CD8-positive, alpha-beta memory T cell (primary cell): ENCODE measurements around the gene SLC4A5. TPM values are rescaled to one million over a fixed set of nuclear protein-coding genes. Genes with fewer than 3 reads are reported as not detected.

ENCODE experiments used
- CTCF ChIA-PET: fragments of 350-600 bp; sonication (Branson Sonifier 250); formaldehyde crosslinking; loops from one replicate; lab custom pipeline; 2021; ENCODE audit warnings: antibody characterized with exemption; lab: Charles Lee
- POLR2A ChIA-PET: fragments of 350-600 bp; sonication (Branson Sonifier 250); formaldehyde crosslinking; loops from one replicate; lab custom pipeline; 2021; ENCODE audit warnings: antibody characterized with exemption; lab: Charles Lee
- DNase-seq, 5 donors: peaks; one replicate each; pipeline versions ENCODE4 v3.0.0 to v3.0.0-alpha.2; 2020 to 2022; ENCODE audit warnings: mixed read lengths in 1 of 5
- H3K27ac ChIP-seq: one replicate; pipeline ENCODE4 v1.7.0; 2013; ENCODE audit warnings: low read depth, mild to moderate bottlenecking, low read length, moderate library complexity
- H3K27me3 ChIP-seq: 2 replicates; pipeline ENCODE4 v1.7.0; 2013; ENCODE audit warnings: low read length, mild to moderate bottlenecking; ENCODE audit not compliant: insufficient read depth, poor library complexity, severe bottlenecking
- H3K36me3 ChIP-seq: 2 replicates; pipeline ENCODE4 v1.7.0; 2013; ENCODE audit warnings: mild to moderate bottlenecking, low read length, moderate library complexity; ENCODE audit not compliant: insufficient read depth
- H3K4me1 ChIP-seq: 2 replicates; pipeline ENCODE4 v1.7.0; 2013; ENCODE audit warnings: mild to moderate bottlenecking, low read length, moderate library complexity; ENCODE audit not compliant: insufficient read depth
- H3K4me3 ChIP-seq: 2 replicates; pipeline ENCODE4 v1.7.0; 2013; ENCODE audit warnings: mild to moderate bottlenecking, low read length
- H3K9me3 ChIP-seq: 2 replicates; pipeline ENCODE4 v1.7.0; 2013; ENCODE audit warnings: mild to moderate bottlenecking, low read length
- H3K27ac Mint-ChIP-seq, 8 donors: one replicate each; pipeline ENCODE4 v1.8.0; 2020 to 2021; ENCODE audit warnings: mixed read lengths in 8 of 8, mild to moderate bottlenecking in 6 of 8, inconsistent platforms in 3 of 8, moderate library complexity in 3 of 8
- H3K27me3 Mint-ChIP-seq, 2 donors: one replicate each; pipeline ENCODE4 v1.8.0; 2020 to 2021; ENCODE audit warnings: mixed read lengths in 2 of 2, mild to moderate bottlenecking in 1 of 2, moderate library complexity in 1 of 2
- H3K36me3 Mint-ChIP-seq, 3 donors: one replicate each; pipeline ENCODE4 v1.8.0; 2020 to 2021; ENCODE audit warnings: mixed read lengths in 3 of 3, inconsistent platforms in 1 of 3, mild to moderate bottlenecking in 1 of 3
- H3K4me1 Mint-ChIP-seq, 3 donors: one replicate each; pipeline ENCODE4 v1.8.0; 2020 to 2021; ENCODE audit warnings: mixed read lengths in 3 of 3, inconsistent platforms in 1 of 3, mild to moderate bottlenecking in 1 of 3
- H3K4me3 Mint-ChIP-seq, 7 donors: one replicate each; pipeline ENCODE4 v1.8.0; 2020 to 2021; ENCODE audit warnings: mixed read lengths in 7 of 7, mild to moderate bottlenecking in 6 of 7, moderate library complexity in 4 of 7, inconsistent platforms in 2 of 7
- H3K9me3 Mint-ChIP-seq, 5 donors: one replicate each; pipeline ENCODE4 v1.8.0; 2020 to 2022; ENCODE audit warnings: mixed read lengths in 5 of 5, mild to moderate bottlenecking in 3 of 5, moderate library complexity in 2 of 5, inconsistent platforms in 1 of 5
- polyA plus RNA-seq: library from polyadenylated mRNA; unstranded; fragments of 300-500 nt; fragmentation: Illumina TruSeq; gene quantifications from one replicate; pipeline ENCODE4 v1.2.3, GENCODE V29; 2021
- total RNA-seq, 2 experiments: library from RNA; stranded (reverse); gene quantifications; one replicate each; pipeline ENCODE4 v1.2.3, GENCODE V29; 2021

Gene SLC4A5
- total and polyA plus RNA-seq, 3 experiments from 2014 or later: 0.13 to 1.9 (median 1.8) TPM

- Histone ChIP-seq H3K4me3 (no peak overlapping the region), H3K4me1 (no peaks in the 10 kb centered on the region), H3K27me3 (no peaks in the 10 kb centered on the region), H3K36me3 (no peaks in the 10 kb centered on the region), H3K9me3 (no peaks in the 10 kb centered on the region), H3K27ac (no peak overlapping the region)
- Mint-ChIP-seq H3K4me1 (peaks cover 2 to 4% (median 4%) of the 10 kb centered on the region in 3 donors), H3K4me3 (no peak overlapping the region), H3K9me3 (no peaks in the 10 kb centered on the region), H3K27me3 (peaks cover 0 to 3% of the 10 kb centered on the region in 2 donors), H3K27ac (peak overlapping the region in 1 of 8 donors; percentile 23), H3K36me3 (peaks cover 0 to 13% (median 10%) of the 10 kb centered on the region in 3 donors)
- DNase-seq: no peak
- ChIA-PET POLR2A (no interaction called here), CTCF (interaction anchor here (1.1 to 1.7 kb wide), 3 partner anchors 45 to 138 kb away, joined by 3 to 6 read pairs (median 3); no protein-coding TSS in a partner anchor)
These were observed 89.8 kb downstream of the SLC4A5 start for GRCh38 chr2:74253306-74253970.

- no peaks in the 10 kb centered on the region for H3K9me3 Mint-ChIP-seq
- no peaks in the 10 kb centered on the region for H3K36me3 ChIP-seq
- H3K4me3 Mint-ChIP-seq: no peak overlapping the region
- H3K36me3 Mint-ChIP-seq: peaks cover 0 to 13% (median 10%) of the 10 kb centered on the region in 3 donors
- POLR2A ChIA-PET: no interaction called here
- peaks cover 2 to 4% (median 4%) of the 10 kb centered on the region in 3 donors for H3K4me1 Mint-ChIP-seq
- H3K27me3 Mint-ChIP-seq: peaks cover 0 to 3% of the 10 kb centered on the region in 2 donors
- no peaks in the 10 kb centered on the region for H3K27me3 ChIP-seq
- CTCF ChIA-PET: interaction anchor here (1.1 to 1.7 kb wide), 3 partner anchors 46 to 138 kb away, joined by 3 to 6 read pairs (median 3); no protein-coding TSS in a partner anchor
- no peak overlapping the region for H3K4me3 ChIP-seq
- H3K9me3 ChIP-seq: no peaks in the 10 kb centered on the region
- no peak for DNase-seq
- H3K4me1 ChIP-seq: no peaks in the 10 kb centered on the region
- H3K27ac ChIP-seq: no peak overlapping the region
- peak overlapping the region in 2 of 8 donors; percentile 23 to 31 for H3K27ac Mint-ChIP-seq
These were observed 90.4 kb downstream of the SLC4A5 start for GRCh38 chr2:74252862-74253261.

- POLR2A ChIA-PET: no interaction called here
- H3K9me3 ChIP-seq: no peaks in the 10 kb centered on the region
These were observed 91.2 kb downstream of the SLC4A5 start for GRCh38 chr2:74252036-74252435.

GRCh38 chr2:74250189-74250631, 93.0 kb downstream of the SLC4A5 start:
- Mint-ChIP-seq H3K4me1 (peaks cover 2 to 4% (median 4%) of the 10 kb centered on the region in 3 donors), H3K27ac (peak overlapping the region in 2 of 8 donors; percentile 27 to 84), H3K27me3 (peaks cover 0 to 3% of the 10 kb centered on the region in 2 donors), H3K36me3 (peaks cover 0 to 15% (median 8%) of the 10 kb centered on the region in 3 donors), H3K4me3 (peak overlapping the region in 2 of 7 donors; percentile 2 to 44), H3K9me3 (no peaks in the 10 kb centered on the region)
- Histone ChIP-seq H3K36me3 (no peaks in the 10 kb centered on the region), H3K4me1 (no peaks in the 10 kb centered on the region), H3K27me3 (no peaks in the 10 kb centered on the region), H3K4me3 (no peak overlapping the region), H3K9me3 (no peaks in the 10 kb centered on the region), H3K27ac (no peak overlapping the region)
- CTCF ChIA-PET: interaction anchor here (0.7 to 5.7 kb wide), 36 partner anchors 8 to 425 kb away, joined by 3 to 82 read pairs (median 4); partner anchors contain the start of gene SLC4A5
- POLR2A ChIA-PET: no interaction called here
- peak; percentile 34 to 71 (median 43) for DNase-seq

More at GRCh38 chr2:74252036-74252435, 91.2 kb downstream of the SLC4A5 start:
- DNase-seq: no peak
- Histone ChIP-seq H3K4me1 (no peaks in the 10 kb centered on the region), H3K27ac (no peak overlapping the region), H3K4me3 (no peak overlapping the region), H3K27me3 (no peaks in the 10 kb centered on the region), H3K36me3 (no peaks in the 10 kb centered on the region)
- no peak overlapping the region for H3K4me3 Mint-ChIP-seq
- CTCF ChIA-PET: interaction anchor here (1.2 kb wide), 1 partner anchor 16 kb away, joined by 3 read pairs; no protein-coding TSS in a partner anchor
- peaks cover 2 to 4% (median 4%) of the 10 kb centered on the region in 3 donors for H3K4me1 Mint-ChIP-seq
- no peak overlapping the region for H3K27ac Mint-ChIP-seq
- H3K27me3 Mint-ChIP-seq: peaks cover 0 to 3% of the 10 kb centered on the region in 2 donors
- H3K36me3 Mint-ChIP-seq: peaks cover 0 to 16% (median 8%) of the 10 kb centered on the region in 3 donors
- H3K9me3 Mint-ChIP-seq: no peaks in the 10 kb centered on the region

- DNase-seq: no peak
- H3K36me3 ChIP-seq: no peaks in the 10 kb centered on the region
- Mint-ChIP-seq H3K4me3 (no peak overlapping the region), H3K4me1 (peaks cover 2 to 4% (median 4%) of the 10 kb centered on the region in 3 donors), H3K9me3 (no peaks in the 10 kb centered on the region), H3K36me3 (peaks cover 0 to 14% (median 8%) of the 10 kb centered on the region in 3 donors), H3K27ac (no peak overlapping the region), H3K27me3 (peaks cover 0 to 3% of the 10 kb centered on the region in 2 donors)
- POLR2A ChIA-PET: no interaction called here
- H3K27me3 ChIP-seq: no peaks in the 10 kb centered on the region
- no peak overlapping the region for H3K4me3 ChIP-seq
- no peaks in the 10 kb centered on the region for H3K4me1 ChIP-seq
- no peak overlapping the region for H3K27ac ChIP-seq
- no peaks in the 10 kb centered on the region for H3K9me3 ChIP-seq
- CTCF ChIA-PET: interaction anchor here (0.7 to 5.7 kb wide), 38 partner anchors 9 to 425 kb away, joined by 3 to 82 read pairs (median 4); partner anchors contain the start of genes CCDC142, SLC4A5 and TTC31
These were observed 93.7 kb downstream of the SLC4A5 start for GRCh38 chr2:74249406-74250122.

- CTCF ChIA-PET: interaction anchor here (5.7 kb wide), 1 partner anchor 88 kb away, joined by 82 read pairs; no protein-coding TSS in a partner anchor
- H3K9me3 Mint-ChIP-seq: no peaks in the 10 kb centered on the region
- DNase-seq: no peak
These were observed 96.6 kb downstream of the SLC4A5 start for GRCh38 chr2:74246496-74247195.

GRCh38 chr2:74244286-74244685, 98.9 kb downstream of the SLC4A5 start:
- peaks cover 0 to 3% of the 10 kb centered on the region in 2 donors for H3K27me3 Mint-ChIP-seq
- no peaks in the 10 kb centered on the region for H3K4me1 ChIP-seq
- no peak overlapping the region for H3K4me3 Mint-ChIP-seq
- H3K4me1 Mint-ChIP-seq: no peaks in the 10 kb centered on the region
- no peaks in the 10 kb centered on the region for H3K27me3 ChIP-seq
- POLR2A ChIA-PET: no interaction called here
- H3K36me3 ChIP-seq: no peaks in the 10 kb centered on the region
- H3K36me3 Mint-ChIP-seq: peaks cover 0 to 5% (median 5%) of the 10 kb centered on the region in 3 donors
- DNase-seq: no peak
- CTCF ChIA-PET: interaction anchor here (1.5 kb wide), 1 partner anchor 91 kb away, joined by 3 read pairs; no protein-coding TSS in a partner anchor
- no peaks in the 10 kb centered on the region for H3K9me3 ChIP-seq
- no peak overlapping the region for H3K27ac ChIP-seq
- H3K9me3 Mint-ChIP-seq: no peaks in the 10 kb centered on the region
- no peak overlapping the region for H3K27ac Mint-ChIP-seq
- H3K4me3 ChIP-seq: no peak overlapping the region

More at GRCh38 chr2:74246496-74247195, 96.6 kb downstream of the SLC4A5 start:
- no peaks in the 10 kb centered on the region for H3K36me3 ChIP-seq
- Mint-ChIP-seq H3K27ac (no peak overlapping the region), H3K27me3 (peaks cover 0 to 3% of the 10 kb centered on the region in 2 donors), H3K36me3 (peaks cover 0 to 5% (median 5%) of the 10 kb centered on the region in 3 donors), H3K4me3 (no peak overlapping the region), H3K4me1 (peaks cover 2 to 4% (median 4%) of the 10 kb centered on the region in 3 donors)
- POLR2A ChIA-PET: no interaction called here
- no peaks in the 10 kb centered on the region for H3K9me3 ChIP-seq
- H3K27me3 ChIP-seq: no peaks in the 10 kb centered on the region
- H3K4me3 ChIP-seq: no peak overlapping the region
- no peaks in the 10 kb centered on the region for H3K4me1 ChIP-seq
- H3K27ac ChIP-seq: no peak overlapping the region
